ENCODE data around the gene SLC34A3.

SLC34A3 gene

DNA sequence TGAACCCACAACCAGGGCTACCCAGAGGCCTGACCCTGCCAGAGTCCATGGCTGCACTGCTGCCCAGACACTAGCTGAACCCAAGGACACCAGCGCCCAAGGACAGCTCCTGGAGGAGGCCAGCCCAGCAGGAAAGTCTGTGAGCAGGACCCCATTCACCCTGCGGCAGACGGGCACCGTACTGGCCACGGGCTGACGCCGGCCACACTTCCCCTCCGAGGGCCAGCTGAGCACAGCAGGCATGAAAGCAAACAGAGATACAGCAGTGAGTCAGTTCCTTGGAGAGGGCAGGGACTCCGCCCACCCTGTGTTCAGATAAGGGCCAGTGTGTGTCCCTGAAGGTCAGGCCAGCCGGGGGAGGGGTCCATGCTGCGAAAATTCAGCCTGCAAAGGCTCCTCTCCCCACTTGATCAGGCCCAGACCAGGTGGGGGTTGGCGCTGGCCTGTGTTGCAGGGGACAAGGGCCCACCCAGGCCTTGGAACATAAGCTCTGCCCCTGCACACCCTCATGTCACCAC, 11.9 kb upstream of the SLC34A3 start:
- no peak for DNase-seq

DNA sequence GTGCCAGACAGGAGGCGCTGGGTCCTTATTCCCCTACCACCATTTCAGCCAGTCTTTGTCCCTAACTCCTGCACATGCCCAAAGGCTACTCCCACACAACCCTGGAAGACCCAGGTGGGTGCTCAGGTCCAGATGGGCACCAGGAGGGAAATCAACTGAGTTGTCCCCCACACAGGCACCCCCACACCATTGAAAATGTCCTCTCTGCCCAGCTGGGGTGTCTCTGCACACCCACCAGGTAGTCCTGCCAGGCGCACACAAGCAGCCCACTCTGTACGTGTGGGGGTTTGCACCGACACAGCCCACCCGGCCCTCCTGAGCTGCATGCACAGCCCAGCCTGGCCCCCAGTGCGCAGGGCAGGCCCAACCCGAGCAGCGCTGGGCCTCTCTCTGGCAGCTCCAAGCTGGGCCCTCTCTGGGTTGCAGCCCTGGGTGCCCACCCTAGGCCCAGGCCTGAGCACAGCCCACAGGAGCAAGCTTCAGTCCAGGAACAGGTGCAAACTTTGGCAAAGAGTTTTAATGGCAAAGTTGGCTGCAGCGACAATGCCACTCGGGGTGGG, 10.9 kb upstream of the SLC34A3 start:
- DNase-seq, result no peak

DNA sequence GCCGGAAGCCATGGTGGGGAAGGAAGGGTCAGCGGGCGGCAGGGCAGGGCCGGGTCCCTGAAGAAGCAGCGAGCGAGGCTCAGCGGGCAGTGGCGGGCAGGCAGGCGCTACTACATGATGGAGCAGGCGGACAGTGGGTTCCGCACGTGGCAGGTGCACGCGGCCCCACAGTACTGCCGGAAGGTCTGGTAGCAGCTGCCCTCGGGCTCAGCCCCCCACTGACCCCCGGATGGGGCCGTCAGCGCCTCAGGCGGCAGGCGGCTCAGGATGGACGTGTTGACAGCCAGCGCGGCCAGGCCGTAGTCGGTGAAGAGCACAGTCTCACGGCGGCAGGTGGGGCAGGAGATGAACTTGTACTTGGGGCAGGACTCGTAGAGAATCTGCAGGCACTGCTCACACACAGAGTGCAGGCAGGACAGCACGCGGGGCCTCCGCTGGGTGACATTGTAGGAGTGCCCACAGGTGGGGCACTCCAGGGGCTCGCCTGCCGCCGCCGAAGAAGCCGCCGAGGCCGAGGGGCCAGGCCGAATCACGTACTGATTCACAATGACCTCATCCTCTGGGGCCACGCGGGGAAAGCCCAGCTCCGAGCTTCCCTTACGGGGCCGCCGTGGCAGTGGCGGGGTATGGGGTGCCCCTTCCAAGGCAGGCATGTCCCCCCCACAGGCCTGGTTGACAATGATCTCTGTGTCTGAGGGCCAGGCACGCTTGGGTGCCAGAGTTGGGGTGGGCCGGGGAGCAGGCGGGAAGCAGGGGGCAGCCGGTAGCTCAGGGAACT, 10.2 kb upstream of the SLC34A3 start:
- DNase-seq, result no peak

DNA sequence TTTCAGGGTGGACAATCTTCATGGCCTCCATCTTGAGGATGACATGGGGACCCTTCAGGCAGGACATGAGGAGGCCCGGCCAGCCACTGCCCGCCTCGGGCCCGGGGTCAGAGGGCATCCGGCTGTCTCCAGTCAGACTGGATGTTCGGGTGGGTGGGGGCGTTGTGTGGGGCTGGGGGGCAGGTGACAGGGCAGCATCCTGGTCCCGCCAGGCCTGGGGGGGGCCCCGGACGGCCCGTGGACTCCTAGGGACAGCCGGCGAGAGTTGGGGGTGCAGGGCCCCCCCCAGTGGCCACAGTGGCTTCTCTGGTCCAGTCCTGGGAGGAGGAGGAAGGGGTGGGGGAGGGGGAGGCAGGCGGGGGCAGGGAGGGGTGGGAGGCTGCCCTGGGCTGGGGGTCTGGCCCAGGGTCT, 9.6 kb upstream of the SLC34A3 start:
- DNase-seq, result no peak

DNA sequence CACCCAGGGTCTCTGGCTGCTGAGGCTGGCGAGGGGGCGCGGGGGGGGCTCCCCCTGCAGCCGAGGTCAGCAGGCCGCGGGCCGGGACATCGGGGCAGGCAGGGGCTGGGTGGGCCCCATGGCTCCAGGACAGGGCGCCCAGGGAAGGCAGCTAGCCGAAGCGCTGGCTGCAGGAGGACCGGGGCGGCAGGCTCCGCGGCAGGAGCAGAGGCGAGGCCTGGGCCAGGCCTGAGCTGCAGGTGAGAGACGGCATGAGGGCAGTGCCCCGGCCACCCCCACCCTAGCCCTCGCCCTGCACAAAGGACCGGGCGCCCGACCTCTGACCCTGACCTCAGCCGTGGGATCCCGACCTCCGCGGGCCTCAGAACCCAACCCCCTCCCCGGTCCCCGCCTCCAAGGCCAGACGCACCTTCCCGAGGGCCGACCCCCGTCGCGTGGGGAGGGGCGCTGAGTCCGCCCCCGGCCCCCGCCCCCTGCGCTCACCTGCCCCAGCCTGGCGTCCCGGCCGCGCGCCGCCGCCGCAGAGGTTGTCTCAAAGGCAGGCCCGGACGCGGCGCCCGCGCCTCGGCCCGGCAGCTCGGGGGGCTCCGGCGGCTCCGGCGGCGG, 9.1 kb upstream of the SLC34A3 start:
- peak; percentile 70 for DNase-seq

DNA sequence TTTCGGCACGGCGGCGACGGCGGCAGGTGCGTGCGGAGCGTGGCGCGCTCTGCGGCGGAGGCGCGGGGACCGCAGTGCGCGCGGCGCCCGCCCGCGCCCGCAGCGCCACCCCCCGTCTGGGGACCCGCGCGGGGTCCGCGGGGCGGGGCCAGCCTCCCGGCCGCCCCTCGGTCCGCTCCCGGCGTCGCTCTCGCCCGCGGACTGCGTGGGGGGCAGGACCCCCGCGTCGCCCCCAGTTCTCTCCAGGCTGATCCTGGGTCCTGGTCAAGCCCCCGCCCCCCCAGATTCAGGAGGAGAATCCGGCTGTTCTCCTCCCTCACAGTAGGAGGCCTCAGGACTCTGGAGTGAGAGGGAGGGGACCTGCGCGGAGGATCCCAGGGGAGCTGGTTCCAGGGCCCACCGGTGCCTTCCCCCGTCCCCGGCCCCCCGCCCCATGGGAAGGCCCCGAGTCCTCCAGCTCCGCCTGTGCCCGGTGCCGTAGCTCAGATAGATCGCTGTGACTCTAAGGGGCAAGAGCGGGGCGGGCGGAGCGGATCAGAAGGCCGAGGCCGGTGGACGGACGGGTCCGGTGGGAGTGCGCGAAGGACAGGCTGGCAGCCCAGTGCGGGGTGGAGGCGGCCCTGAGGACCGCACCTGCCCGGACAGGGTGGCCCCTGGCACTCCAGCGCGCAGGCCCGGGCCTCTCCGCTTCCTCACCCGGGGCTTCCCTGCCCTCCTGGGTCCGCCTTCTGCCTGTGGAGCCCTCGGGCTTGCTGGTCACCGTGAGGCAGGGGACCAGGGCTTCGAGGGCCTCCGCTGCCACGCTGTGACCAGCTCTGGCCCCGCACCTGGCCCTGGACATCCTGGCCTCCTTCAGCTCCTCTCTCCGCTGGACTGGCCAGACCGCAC, 8.3 kb upstream of the SLC34A3 start, which contains the start of gene RNF208:
RNF208 (minus strand) TSS at position 51 of the 888 bp plus-strand sequence. CDS start 1,028 bp downstream, outside the sequence.
- peak; percentile 51 for DNase-seq

DNA sequence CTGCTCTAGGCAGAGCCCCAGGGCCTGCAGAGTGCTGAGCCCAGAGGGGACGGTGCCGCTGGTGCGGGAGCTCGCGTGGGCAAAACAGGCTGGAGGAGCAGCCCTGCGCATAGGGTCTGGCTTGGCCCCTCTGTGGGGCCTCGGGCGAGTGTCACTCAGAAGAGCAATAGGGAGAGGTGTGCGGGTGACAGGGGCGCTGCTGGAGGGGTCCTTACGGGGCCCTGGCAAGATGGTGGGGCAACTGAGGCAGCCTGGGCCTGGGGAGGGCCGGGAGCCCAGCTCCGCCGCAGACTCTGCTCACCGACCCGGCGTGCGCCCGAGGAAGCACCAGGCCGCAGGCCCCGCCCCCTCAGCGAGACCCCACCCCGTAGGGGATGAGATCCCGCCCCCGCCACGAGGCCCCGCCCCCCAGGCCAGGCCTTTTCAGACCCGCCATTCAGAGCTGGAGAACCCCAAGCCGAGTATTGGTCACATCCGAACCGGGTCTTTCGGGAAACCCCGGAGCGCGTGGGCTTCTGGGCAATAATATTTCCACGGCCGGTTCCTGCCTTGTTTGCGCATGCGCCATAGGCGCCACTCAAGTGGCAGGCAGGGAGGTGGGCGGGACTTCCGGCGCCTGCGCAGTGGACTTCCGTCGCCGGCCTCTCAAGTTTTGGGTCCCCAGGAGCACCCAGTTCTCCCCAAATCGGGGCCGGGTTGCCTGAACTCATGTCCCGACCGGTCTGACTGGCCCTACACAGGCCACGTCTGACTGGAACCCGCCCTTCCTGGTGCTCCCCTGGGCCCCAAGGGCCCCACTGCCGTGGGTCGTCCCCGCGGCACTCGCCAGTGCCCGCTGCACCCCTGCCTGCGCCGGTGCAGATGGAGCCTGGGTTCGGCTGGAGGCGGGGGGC, 7.4 kb upstream of the SLC34A3 start:
- DNase-seq, result peak; percentile 100

DNA sequence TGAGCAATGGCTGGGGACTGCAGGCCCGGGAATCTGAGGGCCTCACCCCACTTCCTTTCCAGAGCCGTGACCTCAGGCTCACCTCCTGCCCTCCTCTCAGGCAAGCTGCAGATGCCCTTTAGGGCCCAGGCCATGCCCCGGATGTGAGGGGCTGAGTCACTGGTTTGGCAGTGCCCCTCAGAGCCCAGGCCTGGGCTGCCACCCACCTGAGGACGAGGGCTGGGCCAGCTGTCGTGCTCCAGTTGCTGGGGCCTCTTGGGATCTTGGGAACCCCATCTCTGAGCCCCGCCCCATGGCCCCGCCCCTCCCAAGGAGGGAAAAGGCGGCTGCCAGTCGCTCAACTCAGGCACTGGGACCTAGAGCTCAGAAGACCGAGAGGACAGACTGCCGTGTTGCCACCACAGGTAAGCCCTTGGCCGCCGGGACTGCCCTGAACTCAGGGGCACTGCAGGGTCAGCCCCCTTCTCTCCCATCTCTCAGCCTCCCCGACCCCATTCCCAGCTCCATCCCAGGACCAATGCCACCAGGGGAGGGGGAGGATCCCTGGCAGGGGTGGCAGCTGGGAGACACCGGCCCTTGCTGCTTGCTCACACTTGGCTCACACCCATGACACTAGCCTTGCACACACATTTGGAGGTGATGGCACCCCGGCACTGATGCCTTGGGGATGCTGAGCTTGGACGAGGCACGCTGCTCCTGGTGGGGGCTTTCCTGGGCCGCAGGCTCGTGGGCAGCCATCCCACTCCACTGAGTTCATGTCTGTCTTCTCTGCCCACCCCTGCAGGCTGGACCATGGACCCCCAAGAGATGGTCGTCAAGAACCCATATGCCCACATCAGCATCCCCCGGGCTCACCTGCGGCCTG, 5.6 kb upstream of the SLC34A3 start, which contains the start of gene CYSRT1:
CYSRT1 (plus strand) TSS at position 345 of the 865 bp plus-strand sequence; CDS start at position 793, 448 bp downstream.
- peak; percentile 97 for DNase-seq

DNA sequence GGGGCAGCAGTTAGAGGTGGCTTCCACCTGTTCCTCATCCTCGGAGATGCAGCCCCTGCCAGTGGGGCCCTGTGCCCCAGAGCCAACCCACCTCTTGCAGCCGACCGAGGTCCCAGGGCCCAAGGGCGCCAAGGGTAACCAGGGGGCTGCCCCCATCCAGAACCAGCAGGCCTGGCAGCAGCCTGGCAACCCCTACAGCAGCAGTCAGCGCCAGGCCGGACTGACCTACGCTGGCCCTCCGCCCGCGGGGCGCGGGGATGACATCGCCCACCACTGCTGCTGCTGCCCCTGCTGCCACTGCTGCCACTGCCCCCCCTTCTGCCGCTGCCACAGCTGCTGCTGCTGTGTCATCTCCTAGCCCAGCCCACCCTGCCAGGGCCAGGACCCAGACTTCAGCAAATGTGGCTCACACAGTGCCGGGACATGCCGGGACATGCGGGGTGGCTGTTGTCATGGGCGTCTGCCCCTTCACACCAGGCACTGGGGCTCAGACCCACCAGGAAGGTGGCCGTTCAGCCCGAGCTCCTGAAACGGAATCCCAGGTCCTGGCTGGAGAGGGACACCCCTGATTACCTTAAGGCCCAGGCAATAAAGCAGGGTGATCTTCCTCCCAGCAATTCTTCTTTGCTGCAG, 4.9 kb upstream of the SLC34A3 start:
- DNase-seq, result no peak

DNA sequence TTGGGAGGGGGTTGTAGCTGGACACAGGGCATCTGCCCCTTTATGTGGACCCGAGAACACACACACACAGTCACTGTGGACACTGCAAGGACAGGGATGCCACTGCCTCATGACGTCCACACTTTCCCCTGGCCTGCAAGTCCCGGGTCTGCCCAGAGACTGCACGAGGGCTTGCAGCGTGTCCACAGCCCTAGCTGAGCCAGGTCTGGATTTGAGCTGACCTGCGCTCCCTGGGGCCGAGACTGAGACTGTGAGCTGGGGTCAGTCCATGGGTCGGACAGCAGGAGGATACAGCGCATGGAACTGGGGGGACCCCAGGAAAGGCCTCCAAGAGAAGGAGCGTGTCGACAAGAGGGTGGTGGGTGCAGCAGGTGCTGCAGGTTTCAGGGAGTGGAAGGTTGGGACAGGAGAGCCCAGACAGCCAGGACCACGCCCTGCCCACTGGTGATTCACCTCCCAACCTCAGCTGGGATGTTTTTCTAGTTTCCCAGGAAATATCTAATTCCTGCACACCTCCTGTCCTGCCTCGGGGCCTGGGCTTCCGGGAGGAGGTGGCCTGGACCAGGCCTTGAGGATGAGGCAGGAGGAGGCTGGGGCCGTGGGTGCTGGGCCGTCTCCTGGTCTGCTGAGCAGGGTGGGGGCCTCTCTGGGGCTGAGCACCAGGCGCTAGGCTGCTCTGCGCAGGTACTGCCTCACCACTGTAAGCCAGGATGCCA, 4.2 kb upstream of the SLC34A3 start:
- no peak for DNase-seq

DNA sequence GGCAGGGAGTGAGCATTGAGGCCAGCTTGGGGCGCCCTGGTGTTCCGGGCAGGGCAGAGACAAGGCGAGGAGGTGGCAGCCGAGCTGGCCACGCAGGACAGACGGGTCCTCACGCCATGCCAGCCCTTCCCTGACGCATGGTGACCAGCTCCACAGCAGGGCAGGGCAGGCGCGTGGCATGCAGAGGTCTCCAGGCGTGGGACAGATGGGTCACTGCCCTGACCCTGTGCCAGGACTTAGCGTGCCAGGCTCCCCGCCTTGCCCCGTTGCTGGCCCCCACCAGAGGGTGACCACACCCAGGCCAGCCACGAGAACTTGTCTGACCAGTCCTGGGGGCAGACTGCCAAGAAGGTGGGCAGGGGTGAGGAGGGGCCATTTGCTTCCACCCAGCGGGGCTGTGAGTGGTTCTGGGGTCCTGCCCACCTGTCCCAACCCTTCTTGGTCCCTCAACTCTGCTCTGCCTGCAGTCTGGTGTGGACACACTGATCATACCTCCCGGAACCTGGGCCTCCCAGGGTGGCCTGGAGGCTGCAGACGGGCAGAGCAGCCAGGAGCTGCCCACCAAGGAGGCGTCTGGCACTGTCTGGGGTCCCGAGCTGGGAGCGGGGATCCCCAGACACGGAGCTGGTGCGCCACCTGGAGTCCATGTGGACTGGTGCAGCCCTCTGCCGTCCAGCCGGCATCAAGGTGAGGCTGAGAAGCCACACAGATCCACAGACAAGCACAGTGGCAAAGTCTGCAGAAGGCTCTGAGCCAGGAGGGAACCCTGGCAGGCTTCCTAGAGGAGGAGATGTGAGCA, 3.4 kb upstream of the SLC34A3 start, which contains the start of gene RNF224:
RNF224 (plus strand) TSS at position 449 of the 799 bp plus-strand sequence. CDS start 834 bp downstream, outside the sequence.
- DNase-seq, result peak; percentile 92

DNA sequence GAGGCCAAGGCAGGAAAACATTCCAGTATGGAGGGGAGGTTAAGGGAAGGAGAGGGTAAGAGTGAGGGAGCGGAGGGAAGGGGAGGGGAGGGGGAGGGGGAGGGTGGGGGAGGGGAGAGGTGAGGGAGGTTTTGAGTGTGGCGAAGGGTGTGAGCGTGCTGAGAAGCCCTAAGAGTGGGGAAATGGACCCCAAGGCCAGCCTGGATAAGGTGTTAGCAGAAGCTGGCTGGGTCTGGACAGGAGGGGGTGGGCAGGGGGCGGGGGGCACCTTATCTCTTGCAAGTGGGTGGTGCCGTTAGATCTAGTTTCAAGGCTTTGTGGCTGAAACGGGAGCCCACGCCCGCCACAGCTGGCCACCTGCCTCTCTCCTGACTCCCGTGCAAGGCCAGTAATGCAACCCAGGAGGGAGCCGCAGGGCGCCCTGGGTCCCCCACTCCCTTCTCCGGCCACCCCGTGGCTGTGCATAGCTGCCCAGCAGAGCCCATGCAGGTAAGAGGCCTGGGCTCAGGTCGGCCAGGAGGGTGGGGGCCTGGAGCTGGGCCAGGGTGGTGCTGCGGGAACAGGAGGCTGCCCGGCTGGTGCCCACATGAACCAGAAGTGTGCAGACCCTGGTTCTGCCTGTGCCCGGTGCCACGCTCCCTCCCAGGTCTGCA, 2.7 kb upstream of the SLC34A3 start:
- DNase-seq, result no peak

DNA sequence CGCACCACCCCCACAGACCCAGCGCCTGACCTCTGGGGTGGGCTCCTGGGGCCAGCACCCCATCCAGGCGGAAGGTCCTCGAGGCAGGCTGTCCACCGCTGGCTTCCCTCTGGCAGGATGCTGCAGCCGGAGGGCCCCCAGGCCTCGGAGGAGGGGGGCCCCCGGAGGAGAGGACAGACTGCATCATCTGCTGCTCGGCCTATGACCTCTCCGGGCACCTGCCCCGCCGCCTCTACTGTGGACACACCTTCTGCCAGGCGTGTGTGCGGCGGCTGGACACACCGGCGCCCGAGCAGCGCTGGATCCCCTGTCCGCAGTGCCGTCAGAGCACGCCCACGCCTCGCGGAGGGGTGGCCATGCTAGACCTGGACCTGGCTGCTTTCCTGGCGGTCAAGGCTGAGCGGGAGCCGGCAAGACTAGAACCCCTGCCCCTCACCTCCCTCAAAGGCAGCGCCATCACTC, 2.2 kb upstream of the SLC34A3 start:
- DNase-seq, result no peak

DNA sequence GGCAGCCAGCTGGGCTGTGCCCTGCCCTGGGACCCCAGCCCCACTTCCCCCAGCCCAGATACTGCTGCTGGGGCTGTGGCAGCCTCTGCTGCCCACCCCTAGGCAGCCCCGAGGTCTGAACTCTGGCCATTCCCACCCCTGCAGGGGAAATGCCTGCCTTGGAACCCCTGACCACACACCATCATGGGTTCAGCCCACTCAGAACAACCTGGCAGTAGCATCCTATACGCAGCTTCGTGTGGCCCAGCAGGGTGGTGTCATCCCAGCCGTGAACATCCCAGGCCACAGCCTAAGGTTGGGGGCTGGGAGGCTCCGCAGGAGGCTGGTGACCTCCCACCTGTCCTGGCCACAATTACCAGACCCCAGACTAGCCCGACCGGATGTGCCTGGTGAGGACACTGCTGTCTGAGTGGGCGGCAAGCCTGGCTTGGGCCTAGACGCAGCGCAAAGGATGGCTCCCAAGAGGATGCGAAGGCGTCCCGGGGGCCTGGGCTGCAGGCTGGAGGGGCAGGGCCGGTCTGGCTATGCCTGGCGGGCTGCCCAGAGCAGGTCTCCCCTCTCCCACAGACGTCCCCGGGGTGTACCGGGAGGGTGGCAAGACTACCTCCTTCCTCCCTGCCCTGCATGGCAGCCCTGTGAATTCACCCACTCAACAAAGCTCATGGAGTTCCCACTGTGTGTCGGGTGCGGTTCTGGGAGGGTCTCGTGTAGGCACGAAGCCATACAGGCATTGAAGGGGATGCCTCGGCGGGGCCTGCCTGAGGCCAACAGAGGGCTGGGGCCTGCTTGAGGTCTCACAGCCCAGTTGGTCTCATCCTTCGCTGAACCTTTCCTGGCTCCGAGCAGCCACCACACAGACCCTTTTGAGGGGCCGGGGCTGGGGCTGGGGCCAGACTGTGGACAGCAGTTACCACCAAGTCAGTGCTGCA, 1.5 kb upstream of the SLC34A3 start:
- no peak for DNase-seq

DNA sequence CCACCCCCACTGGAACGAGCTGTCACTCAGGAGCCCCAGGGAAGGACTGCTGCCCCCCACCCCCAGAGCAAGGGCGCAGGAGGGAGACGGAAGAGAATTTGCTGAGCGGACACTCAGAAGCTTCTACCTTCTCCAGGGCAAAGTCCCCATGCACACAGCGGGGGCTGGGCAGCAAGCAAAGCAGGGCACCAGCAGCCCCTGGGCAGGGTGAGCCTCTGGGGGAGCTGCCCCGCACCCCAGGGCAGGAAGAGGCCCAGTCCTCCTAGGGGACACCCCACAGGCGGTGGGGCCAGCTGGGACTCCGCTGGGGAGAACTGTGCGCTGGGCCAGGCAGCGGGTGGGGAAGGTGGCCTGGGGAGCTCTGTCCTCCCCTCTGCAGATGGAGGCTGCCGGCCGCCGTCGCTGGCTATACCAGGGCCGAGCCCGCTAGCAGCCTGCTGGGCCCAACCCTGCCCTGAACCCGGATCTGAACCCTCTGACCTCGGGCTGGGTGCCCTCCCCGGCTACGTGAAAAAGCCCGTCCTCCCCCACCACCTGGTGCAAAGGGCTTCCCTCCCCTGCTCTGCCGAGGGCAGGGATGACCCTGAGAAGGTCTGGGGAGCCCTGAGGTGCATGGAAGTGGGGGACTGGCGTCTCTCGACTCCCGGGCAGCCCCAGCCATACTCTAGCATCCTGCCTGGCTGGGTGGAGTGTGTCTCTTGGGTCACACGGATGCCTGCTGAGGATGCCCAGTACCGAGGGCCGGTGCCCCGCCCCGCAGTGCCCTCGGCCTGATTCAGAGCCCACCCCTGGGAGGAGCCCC, 597 bp upstream of the SLC34A3 start:
- no peak for DNase-seq

Data from RPMI8226 (cell line).